ENCODE measurements around the gene SH3GL1. TPM values are rescaled to one million over a fixed set of nuclear protein-coding genes. Genes with fewer than 3 reads are reported as not detected.

SH3GL1 gene
- total and polyA plus RNA-seq, 2 of the 4 experiments (the other 2 are of a cell fraction): 28.1 to 138 TPM

DNA sequence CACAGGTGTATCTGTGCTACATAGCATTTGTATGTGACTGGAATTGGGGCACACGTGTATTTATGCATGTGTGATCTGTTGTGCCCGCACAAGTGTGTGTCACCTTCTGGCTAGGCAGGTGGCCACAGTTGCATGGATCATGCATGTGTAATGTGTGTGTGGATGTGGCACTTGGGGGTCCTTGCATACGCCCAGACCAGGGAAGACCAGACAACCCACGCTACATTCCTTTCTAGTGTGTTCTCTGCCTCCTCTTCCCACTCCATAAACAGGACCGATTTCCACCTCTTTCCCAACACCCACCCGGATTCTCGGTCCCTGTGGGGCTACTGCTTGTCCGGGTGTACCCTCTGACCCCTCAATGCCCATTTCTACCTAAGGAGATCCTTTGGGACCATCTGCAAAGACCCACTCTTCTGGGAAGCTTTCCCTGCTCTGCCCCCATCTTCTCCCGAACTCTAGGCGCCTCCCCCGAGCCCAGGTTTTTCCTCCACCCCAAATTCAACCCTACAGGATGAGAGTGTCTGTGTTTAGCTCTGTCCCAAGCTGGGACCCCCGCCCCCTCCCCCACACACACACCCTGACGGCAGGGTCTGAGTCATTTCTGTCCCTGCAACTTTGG, 74.0 kb downstream of the SH3GL1 start:
- ChIA-PET POLR2A (ENCODE audit: unreplicated experiment) (no interaction called here), CTCF (no interaction called here)
- H3K27ac ChIP-seq (ENCODE audit: insufficient read depth, low read length): no peak overlapping the region
- dilution Hi-C loops (cut with HindIII; ENCODE audit: low sequenced_read_pairs, unreplicated experiment): no loop called here
- DNase-seq: no peak
- no peak overlapping the region for H3K56ac ChIP-seq (ENCODE audit: extremely low read depth, insufficient read depth, low read length)
- no peak overlapping the region for H4K5ac ChIP-seq (ENCODE audit: low read depth, low read length)
- no peaks in the 10 kb centered on the region for H3K36me3 ChIP-seq (ENCODE audit: control insufficient read depth, insufficient read depth, low read length)
- H4K20me1 ChIP-seq (ENCODE audit: insufficient read depth, low read length): no peaks in the 10 kb centered on the region
- no peak overlapping the region for H3K4me3 ChIP-seq (ENCODE audit: insufficient read depth, low read depth, low read length)
- no peak overlapping the region for H2AK5ac ChIP-seq (ENCODE audit: low read depth, low read length)
- 45% methylated on average over 8 of the region's 13 CpGs; no CpG with 5 or more reads in 1 of the 2 experiments for WGBS, 2 experiments (ENCODE audit: extremely low coverage in 2 of 2, insufficient read length in 1 of 2)
- H3K18ac ChIP-seq (ENCODE audit: low read depth, low read length): no peak overlapping the region
- TF ChIP-seq BHLHE40 (IDR thresholded peaks at IDR 0.05; ENCODE audit: low read depth, low read length): no peak
- TF ChIP-seq SMC3 (IDR thresholded peaks at IDR 0.05; ENCODE audit: low read depth, low read length): no peak
- no peak for TF ChIP-seq MAZ (IDR thresholded peaks at IDR 0.05; ENCODE audit: borderline replicate concordance, low read depth, low read length)
- TF ChIP-seq NFE2L2 (IDR thresholded peaks at IDR 0.05; ENCODE audit: low read depth, low read length): no peak
- TF ChIP-seq, protein P1, sequence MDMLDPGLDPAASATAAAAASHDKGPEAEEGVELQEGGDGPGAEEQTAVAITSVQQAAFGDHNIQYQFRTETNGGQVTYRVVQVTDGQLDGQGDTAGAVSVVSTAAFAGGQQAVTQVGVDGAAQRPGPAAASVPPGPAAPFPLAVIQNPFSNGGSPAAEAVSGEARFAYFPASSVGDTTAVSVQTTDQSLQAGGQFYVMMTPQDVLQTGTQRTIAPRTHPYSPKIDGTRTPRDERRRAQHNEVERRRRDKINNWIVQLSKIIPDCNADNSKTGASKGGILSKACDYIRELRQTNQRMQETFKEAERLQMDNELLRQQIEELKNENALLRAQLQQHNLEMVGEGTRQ (IDR thresholded peaks at IDR 0.05; ENCODE audit: low read depth, low read length): no peak
- TF ChIP-seq RCOR1 (IDR thresholded peaks at IDR 0.05; ENCODE audit: insufficient replicate concordance, low read length): no peak
- no peak for TF ChIP-seq RFX5 (IDR thresholded peaks at IDR 0.05; ENCODE audit: low read depth, low read length)
- TF ChIP-seq MXI1 (IDR thresholded peaks at IDR 0.05; ENCODE audit: borderline replicate concordance, low read depth, low read length): no peak
- TF ChIP-seq FOS (IDR thresholded peaks at IDR 0.05; ENCODE audit: low read depth, low read length): no peak
- no peak overlapping the region for H2BK15ac ChIP-seq (ENCODE audit: low read depth, low read length)
- no TSS peak for BruUV-seq (replicated peaks)
- H3K14ac ChIP-seq (replicated peaks; ENCODE audit: low read depth, low read length): no peak overlapping the region
- no peak overlapping the region for H3K23ac ChIP-seq (ENCODE audit: low read depth, low read length)
- H3K9me3 ChIP-seq (ENCODE audit: control insufficient read depth, insufficient read depth, low read length): peaks cover 3% of the 10 kb centered on the region; the same call in 1 of the 2 replicates
- intact Hi-C loops (cut with micrococcal nuclease): no loop called here
- no peaks in the 10 kb centered on the region for H3K9me1 ChIP-seq (ENCODE audit: insufficient read depth, low read length)
- no peak overlapping the region for H4K8ac ChIP-seq (ENCODE audit: low read depth in 2 of 2, low read length in 2 of 2)
- H4K91ac ChIP-seq (ENCODE audit: insufficient read depth, low read depth, low read length): no peak overlapping the region
- no peak overlapping the region for H2BK120ac ChIP-seq (ENCODE audit: low read depth, low read length)
- H2AK9ac ChIP-seq (replicated peaks; ENCODE audit: low read depth, low read length, poor library complexity): no peak overlapping the region
- H3K9ac ChIP-seq (ENCODE audit: low read depth, low read length): no peak overlapping the region
- no peak overlapping the region for H2BK20ac ChIP-seq (ENCODE audit: low read depth, low read length)
- peak overlapping the region; percentile 84 for H2AFZ ChIP-seq (replicated peaks; ENCODE audit: low read length, poor library complexity)
- H3K4me1 ChIP-seq (ENCODE audit: control insufficient read depth, insufficient read depth, low read length): no peaks in the 10 kb centered on the region
- H3K27me3 ChIP-seq (ENCODE audit: control insufficient read depth, insufficient read depth, low read length): no peaks in the 10 kb centered on the region; the same call in 1 of the 2 replicates
- no peak overlapping the region; the same call in 1 of the 2 replicates for H3K4me2 ChIP-seq (ENCODE audit: low read depth, low read length)
- no peak for ATAC-seq (ENCODE audit: low read depth)
- H2BK5ac ChIP-seq (ENCODE audit: low read depth, low read length, poor library complexity, severe bottlenecking): no peak overlapping the region
- in situ Hi-C loops (cut with MboI; ENCODE audit: low sequenced_read_pairs): no loop called here
- H3K79me1 ChIP-seq (ENCODE audit: low read depth in 1 of 2, low read length in 2 of 2): no peaks in the 10 kb centered on the region
- H3K4ac ChIP-seq (ENCODE audit: low read depth, low read length): no peak overlapping the region

Data from IMR-90 (cell line).